Fibroblast of mammary gland (primary cell): ENCODE data around the gene TELO2.

Experiments
- DNase-seq: peaks from one replicate; pipeline ENCODE4 v3.0.0-alpha.2; 2010; ENCODE audit warnings: low read depth
- H3K4me3 ChIP-seq: 2 replicates; pipeline ENCODE4 v1.5.1; 2011; ENCODE audit warnings: low read depth, mild to moderate bottlenecking, low read length, moderate library complexity; ENCODE audit not compliant: control insufficient read depth
- CTCF ChIP-seq: conservative IDR thresholded peaks from 2 replicates; pipeline ENCODE4 v1.5.1; 2011; ENCODE audit warnings: low read depth, low read length, inconsistent platforms; ENCODE audit not compliant: control insufficient read depth, insufficient read depth

TELO2 gene

GRCh38 chr16:1493746-1494094 lies 560 bp downstream of the TELO2 start:
- no peak for DNase-seq
- TF ChIP-seq CTCF = no peak
- peak overlapping the region; percentile 74 for H3K4me3 ChIP-seq

GRCh38 chr16:1494129-1494640 lies 1.0 kb downstream of the TELO2 start:
- peak; percentile 73 for TF ChIP-seq CTCF

GRCh38 chr16:1494711-1495110 lies 1.6 kb downstream of the TELO2 start:
- no peak for TF ChIP-seq CTCF
- H3K4me3 ChIP-seq = peak overlapping the region; percentile 74
- peak; percentile 36 for DNase-seq

More at GRCh38 chr16:1494129-1494640, 1.0 kb downstream of the TELO2 start:
- H3K4me3 ChIP-seq = peak overlapping the region; percentile 74
- peak; percentile 81 for DNase-seq

- no peak for DNase-seq
- no peak overlapping the region for H3K4me3 ChIP-seq
- TF ChIP-seq CTCF = no peak
These were observed 2.2 kb downstream of the TELO2 start for GRCh38 chr16:1495211-1495888.

GRCh38 chr16:1495889-1496262 lies 2.7 kb downstream of the TELO2 start:
- H3K4me3 ChIP-seq = no peak overlapping the region
- TF ChIP-seq CTCF = no peak
- no peak for DNase-seq

- no peak for TF ChIP-seq CTCF
- H3K4me3 ChIP-seq = no peak overlapping the region
- no peak for DNase-seq
These were observed 3.3 kb downstream of the TELO2 start for GRCh38 chr16:1496464-1496863.
